ENCODE data around the gene RBBP8NL. TPM values are rescaled to one million over a fixed set of nuclear protein-coding genes. Genes with fewer than 3 reads are reported as not detected.

Gene RBBP8NL
- total RNA-seq, 1 donor from 2014 or later: not detected

- Histone ChIP-seq H3K4me3 (ENCODE audit: low read length in 3 of 3) (no peak overlapping the region), H3K36me3 (ENCODE audit: control insufficient read depth in 3 of 3, insufficient read depth in 3 of 3, low read length in 3 of 3) (no peaks in the 10 kb centered on the region), H3K9me3 (ENCODE audit: control insufficient read depth in 3 of 3, low read length in 3 of 3) (no peaks in the 10 kb centered on the region), H3K4me1 (ENCODE audit: control insufficient read depth in 3 of 3, insufficient read depth in 3 of 3, low read length in 3 of 3) (peaks cover 22 to 42% (median 28%) of the 10 kb centered on the region in 3 donors), H3K27me3 (ENCODE audit: control insufficient read depth in 3 of 3, insufficient read depth in 3 of 3, low read length in 3 of 3) (no peaks in the 10 kb centered on the region), H3K9ac (ENCODE audit: low read depth in 1 of 3, low read length in 3 of 3) (no peak overlapping the region), H3K27ac (ENCODE audit: low read depth, low read length) (no peak overlapping the region)
Measured at GRCh38 chr20:62409086-62409853, 18.1 kb downstream of the RBBP8NL start.

GRCh38 chr20:62408640-62409039 is 18.7 kb downstream of the RBBP8NL start:
- Histone ChIP-seq H3K27ac (ENCODE audit: low read depth, low read length) (no peak overlapping the region), H3K27me3 (ENCODE audit: control insufficient read depth in 3 of 3, insufficient read depth in 3 of 3, low read length in 3 of 3) (no peaks in the 10 kb centered on the region), H3K9me3 (ENCODE audit: control insufficient read depth in 3 of 3, low read length in 3 of 3) (no peaks in the 10 kb centered on the region), H3K4me3 (ENCODE audit: low read length in 3 of 3) (no peak overlapping the region), H3K36me3 (ENCODE audit: control insufficient read depth in 3 of 3, insufficient read depth in 3 of 3, low read length in 3 of 3) (no peaks in the 10 kb centered on the region), H3K9ac (ENCODE audit: low read depth in 1 of 3, low read length in 3 of 3) (peak overlapping the region in 1 of 3 donors; percentile 4), H3K4me1 (ENCODE audit: control insufficient read depth in 3 of 3, insufficient read depth in 3 of 3, low read length in 3 of 3) (peaks cover 22 to 42% (median 28%) of the 10 kb centered on the region in 3 donors)

DNA sequence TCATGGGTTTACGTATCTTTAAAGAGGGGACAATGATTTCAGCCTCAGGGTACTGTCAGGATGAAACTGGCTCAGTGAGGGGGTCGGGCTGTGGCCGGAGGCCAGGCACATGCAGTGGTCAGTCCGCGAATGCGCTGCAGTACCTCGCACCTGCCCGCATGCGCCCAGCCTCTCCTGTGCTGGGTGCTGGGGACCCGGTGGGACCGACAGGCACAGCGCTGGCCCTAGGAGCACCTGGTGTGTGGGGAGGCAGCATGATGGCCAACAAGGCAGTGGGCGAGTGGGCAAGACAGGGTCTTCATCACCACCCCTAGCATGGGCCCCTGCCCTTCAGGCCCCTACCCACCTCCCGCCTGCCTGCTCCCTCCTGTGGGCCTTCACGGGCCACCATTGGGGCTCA is 19.3 kb downstream of the RBBP8NL start:
- no peaks in the 10 kb centered on the region for H3K36me3 ChIP-seq (ENCODE audit: control insufficient read depth in 3 of 3, insufficient read depth in 3 of 3, low read length in 3 of 3)
- H3K9ac ChIP-seq (ENCODE audit: low read depth in 1 of 3, low read length in 3 of 3): peak overlapping the region in 2 of 3 donors; percentile 4 to 70
- no peaks in the 10 kb centered on the region for H3K27me3 ChIP-seq (ENCODE audit: control insufficient read depth in 3 of 3, insufficient read depth in 3 of 3, low read length in 3 of 3)
- H3K4me1 ChIP-seq (ENCODE audit: control insufficient read depth in 3 of 3, insufficient read depth in 3 of 3, low read length in 3 of 3): peaks cover 22 to 42% (median 28%) of the 10 kb centered on the region in 3 donors
- H3K9me3 ChIP-seq (ENCODE audit: control insufficient read depth in 3 of 3, low read length in 3 of 3): no peaks in the 10 kb centered on the region
- H3K27ac ChIP-seq (ENCODE audit: low read depth, low read length): no peak overlapping the region
- H3K4me3 ChIP-seq (ENCODE audit: low read length in 3 of 3): no peak overlapping the region

DNA sequence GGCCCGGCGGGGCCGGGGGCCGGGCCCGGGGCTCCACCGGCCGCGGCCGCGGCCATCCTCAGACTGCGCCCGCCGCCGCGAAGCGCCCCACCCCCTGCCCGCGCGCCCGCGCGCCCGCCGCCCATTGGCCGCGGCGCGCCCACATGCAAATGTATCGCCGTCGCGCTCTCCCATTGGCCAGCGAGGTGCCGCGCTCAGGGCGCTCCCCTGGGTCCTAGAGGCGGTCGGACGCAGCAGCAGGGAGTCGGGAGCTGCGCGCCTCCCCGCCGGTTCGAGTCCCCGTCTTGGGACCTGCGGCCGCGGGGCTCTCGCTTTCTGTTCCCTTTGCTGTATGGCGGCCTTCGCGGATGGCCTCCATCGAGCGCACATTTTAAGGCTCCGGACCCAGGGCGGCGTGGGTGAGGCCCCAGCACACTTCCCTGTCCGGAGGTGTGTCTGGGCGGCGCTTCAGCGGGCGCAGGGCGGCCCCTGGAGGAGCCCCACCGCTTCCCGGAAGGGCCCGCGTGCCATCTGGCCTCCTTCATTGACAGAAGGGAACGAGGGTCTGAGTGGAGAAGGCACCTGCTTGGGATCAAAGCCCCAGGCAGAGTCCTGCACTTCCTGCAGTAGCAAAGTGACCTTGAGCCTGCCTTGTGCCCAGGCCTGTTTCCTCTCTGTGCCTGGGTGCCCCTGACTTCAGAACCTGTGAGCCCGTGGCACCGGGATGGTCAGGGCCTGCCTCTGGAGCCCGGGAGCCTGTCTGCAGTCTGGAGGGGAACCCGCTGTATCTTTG is 19.9 kb downstream of the RBBP8NL start, which contains the start of gene CABLES2:
TSS of gene CABLES2 (minus strand) at position 65 of the 772 bp plus-strand sequence. CDS start at position 56, 9 bp downstream.
- Histone ChIP-seq H3K27ac (ENCODE audit: low read depth, low read length) (no peak within 1 kb of the TSS), H3K4me3 (ENCODE audit: low read length in 3 of 3) (peak within 1 kb of the TSS; percentile 71 to 75 (median 73)), H3K4me1 (ENCODE audit: control insufficient read depth in 3 of 3, insufficient read depth in 3 of 3, low read length in 3 of 3) (peaks cover 22 to 42% (median 28%) of the 10 kb centered on the region in 3 donors), H3K9me3 (ENCODE audit: control insufficient read depth in 3 of 3, low read length in 3 of 3) (no peaks in the 10 kb centered on the region), H3K9ac (ENCODE audit: low read depth in 1 of 3, low read length in 3 of 3) (peak within 1 kb of the TSS; percentile 67 to 84 (median 71)), H3K27me3 (ENCODE audit: control insufficient read depth in 3 of 3, insufficient read depth in 3 of 3, low read length in 3 of 3) (no peaks in the 10 kb centered on the region), H3K36me3 (ENCODE audit: control insufficient read depth in 3 of 3, insufficient read depth in 3 of 3, low read length in 3 of 3) (no peaks in the 10 kb centered on the region)

DNA sequence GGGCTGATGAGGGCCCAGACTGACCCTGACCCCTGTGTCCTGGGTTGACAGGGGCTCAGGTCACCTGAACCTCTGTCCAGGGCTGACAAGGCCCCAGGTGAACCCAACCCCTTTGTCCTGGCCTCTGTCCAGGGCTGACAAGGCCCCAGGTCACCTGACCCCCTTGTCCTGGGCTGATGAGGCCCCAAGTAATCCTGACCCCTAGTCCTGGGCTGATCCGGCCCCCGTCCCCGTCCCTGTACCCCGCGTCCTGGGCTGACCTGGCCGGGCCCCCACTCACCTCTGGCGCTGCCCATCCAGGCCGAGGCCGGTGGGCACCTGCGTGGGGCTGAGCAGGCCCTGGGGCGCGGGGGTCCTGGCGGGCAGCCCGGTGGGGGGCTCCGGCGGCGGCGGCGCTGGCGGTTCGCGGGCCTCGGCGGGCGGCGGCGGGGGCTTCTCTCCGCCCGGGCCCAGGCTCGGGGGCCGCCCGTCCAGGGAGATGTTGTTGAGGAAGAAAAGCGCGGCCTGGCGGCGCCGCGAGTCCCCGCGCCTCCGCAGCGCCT is 20.6 kb downstream of the RBBP8NL start:
- peaks cover 22 to 42% (median 28%) of the 10 kb centered on the region in 3 donors for H3K4me1 ChIP-seq (ENCODE audit: control insufficient read depth in 3 of 3, insufficient read depth in 3 of 3, low read length in 3 of 3)
- H3K27ac ChIP-seq (ENCODE audit: low read depth, low read length): no peak overlapping the region
- H3K9me3 ChIP-seq (ENCODE audit: control insufficient read depth in 3 of 3, low read length in 3 of 3): no peaks in the 10 kb centered on the region
- no peaks in the 10 kb centered on the region for H3K27me3 ChIP-seq (ENCODE audit: control insufficient read depth in 3 of 3, insufficient read depth in 3 of 3, low read length in 3 of 3)
- no peaks in the 10 kb centered on the region for H3K36me3 ChIP-seq (ENCODE audit: control insufficient read depth in 3 of 3, insufficient read depth in 3 of 3, low read length in 3 of 3)
- H3K9ac ChIP-seq (ENCODE audit: low read depth in 1 of 3, low read length in 3 of 3): peak overlapping the region; percentile 65 to 84 (median 71)
- peak overlapping the region; percentile 71 to 75 (median 73) for H3K4me3 ChIP-seq (ENCODE audit: low read length in 3 of 3)

GRCh38 chr20:62405981-62406513 is 21.3 kb downstream of the RBBP8NL start:
- peak overlapping the region; percentile 65 to 84 (median 71) for H3K9ac ChIP-seq (ENCODE audit: low read depth in 1 of 3, low read length in 3 of 3)
- H3K36me3 ChIP-seq (ENCODE audit: control insufficient read depth in 3 of 3, insufficient read depth in 3 of 3, low read length in 3 of 3): no peaks in the 10 kb centered on the region
- H3K27ac ChIP-seq (ENCODE audit: low read depth, low read length): no peak overlapping the region
- peak overlapping the region; percentile 71 to 75 (median 73) for H3K4me3 ChIP-seq (ENCODE audit: low read length in 3 of 3)
- no peaks in the 10 kb centered on the region for H3K27me3 ChIP-seq (ENCODE audit: control insufficient read depth in 3 of 3, insufficient read depth in 3 of 3, low read length in 3 of 3)
- H3K9me3 ChIP-seq (ENCODE audit: control insufficient read depth in 3 of 3, low read length in 3 of 3): no peaks in the 10 kb centered on the region
- H3K4me1 ChIP-seq (ENCODE audit: control insufficient read depth in 3 of 3, insufficient read depth in 3 of 3, low read length in 3 of 3): peaks cover 22 to 42% (median 28%) of the 10 kb centered on the region in 3 donors

GRCh38 chr20:62405108-62405980 is 22.0 kb downstream of the RBBP8NL start:
- H3K27me3 ChIP-seq (ENCODE audit: control insufficient read depth in 3 of 3, insufficient read depth in 3 of 3, low read length in 3 of 3): no peaks in the 10 kb centered on the region
- H3K27ac ChIP-seq (ENCODE audit: low read depth, low read length): no peak overlapping the region
- no peaks in the 10 kb centered on the region for H3K9me3 ChIP-seq (ENCODE audit: control insufficient read depth in 3 of 3, low read length in 3 of 3)
- H3K36me3 ChIP-seq (ENCODE audit: control insufficient read depth in 3 of 3, insufficient read depth in 3 of 3, low read length in 3 of 3): no peaks in the 10 kb centered on the region
- peaks cover 22 to 39% (median 28%) of the 10 kb centered on the region in 3 donors for H3K4me1 ChIP-seq (ENCODE audit: control insufficient read depth in 3 of 3, insufficient read depth in 3 of 3, low read length in 3 of 3)
- peak overlapping the region in 2 of 3 donors; percentile 38 to 84 for H3K9ac ChIP-seq (ENCODE audit: low read depth in 1 of 3, low read length in 3 of 3)
- H3K4me3 ChIP-seq (ENCODE audit: low read length in 3 of 3): peak overlapping the region in 1 of 3 donors; percentile 73

- Histone ChIP-seq H3K4me1 (ENCODE audit: control insufficient read depth in 3 of 3, insufficient read depth in 3 of 3, low read length in 3 of 3) (peaks cover 17 to 33% (median 23%) of the 10 kb centered on the region in 3 donors), H3K4me3 (ENCODE audit: low read length in 3 of 3) (no peak overlapping the region), H3K27me3 (ENCODE audit: control insufficient read depth in 3 of 3, insufficient read depth in 3 of 3, low read length in 3 of 3) (no peaks in the 10 kb centered on the region), H3K9me3 (ENCODE audit: control insufficient read depth in 3 of 3, low read length in 3 of 3) (no peaks in the 10 kb centered on the region), H3K27ac (ENCODE audit: low read depth, low read length) (no peak overlapping the region), H3K9ac (ENCODE audit: low read depth in 1 of 3, low read length in 3 of 3) (no peak overlapping the region), H3K36me3 (ENCODE audit: control insufficient read depth in 3 of 3, insufficient read depth in 3 of 3, low read length in 3 of 3) (no peaks in the 10 kb centered on the region)
Measured at GRCh38 chr20:62404761-62405107, 22.6 kb downstream of the RBBP8NL start.

DNA sequence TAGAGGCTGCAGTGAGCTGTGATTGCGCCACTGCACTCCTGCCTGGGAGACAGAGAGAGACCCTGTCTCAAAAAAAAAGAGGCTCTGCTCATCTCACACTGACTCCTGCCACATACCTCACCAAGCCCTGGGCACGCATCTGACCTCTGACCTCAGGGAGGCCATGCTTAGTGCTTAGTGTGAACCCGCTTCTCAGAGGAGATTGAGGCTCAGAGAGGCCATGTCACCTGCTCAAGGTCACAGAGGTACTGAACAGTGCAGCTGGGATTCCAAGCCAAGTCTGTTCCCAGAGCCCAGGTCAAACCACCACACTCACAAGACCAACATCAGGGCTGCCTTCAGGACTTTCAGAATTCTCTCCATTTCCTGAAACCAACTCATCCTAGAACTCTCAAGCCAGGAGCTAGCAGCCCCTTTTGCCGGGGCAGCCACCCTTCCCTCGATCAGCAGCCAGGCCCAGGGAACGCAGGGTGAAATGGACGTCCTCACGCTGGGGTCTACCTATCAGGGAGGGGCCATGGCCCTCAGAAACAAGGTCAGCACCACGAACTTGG is 23.1 kb downstream of the RBBP8NL start:
- Histone ChIP-seq H3K36me3 (ENCODE audit: control insufficient read depth in 3 of 3, insufficient read depth in 3 of 3, low read length in 3 of 3) (no peaks in the 10 kb centered on the region), H3K4me1 (ENCODE audit: control insufficient read depth in 3 of 3, insufficient read depth in 3 of 3, low read length in 3 of 3) (peaks cover 17 to 29% (median 20%) of the 10 kb centered on the region in 3 donors)

More for the DNA sequence above, 23.1 kb downstream of the RBBP8NL start:
- Histone ChIP-seq H3K27ac (ENCODE audit: low read depth, low read length) (no peak overlapping the region), H3K27me3 (ENCODE audit: control insufficient read depth in 3 of 3, insufficient read depth in 3 of 3, low read length in 3 of 3) (no peaks in the 10 kb centered on the region), H3K4me3 (ENCODE audit: low read length in 3 of 3) (no peak overlapping the region), H3K9me3 (ENCODE audit: control insufficient read depth in 3 of 3, low read length in 3 of 3) (no peaks in the 10 kb centered on the region), H3K9ac (ENCODE audit: low read depth in 1 of 3, low read length in 3 of 3) (no peak overlapping the region)
